Subcutaneous adipose tissue (tissue), 4 donors: ENCODE measurements around the gene L3MBTL3. TPM values are rescaled to one million over a fixed set of nuclear protein-coding genes. Genes with fewer than 3 reads are reported as not detected.

Experiments
- total RNA-seq, 4 donors: library from RNA; depleted of rRNA; stranded (reverse); fragments of >200 nt; gene quantifications; one replicate each; pipeline ENCODE4 v1.1.0, GENCODE V29; 2016
- TF ChIP-seq, protein P1 (sequence below): fragments of 450-650 bp; IDR thresholded peaks from one replicate; pipeline ENCODE4 v1.5.1; 2016; ENCODE audit warnings: low read depth, mild to moderate bottlenecking, control low read depth, antibody characterized with exemption, moderate library complexity

Gene L3MBTL3
- total RNA-seq, 4 donors from 2014 or later, result 5.8 to 9.3 (median 6.7) TPM

DNA sequence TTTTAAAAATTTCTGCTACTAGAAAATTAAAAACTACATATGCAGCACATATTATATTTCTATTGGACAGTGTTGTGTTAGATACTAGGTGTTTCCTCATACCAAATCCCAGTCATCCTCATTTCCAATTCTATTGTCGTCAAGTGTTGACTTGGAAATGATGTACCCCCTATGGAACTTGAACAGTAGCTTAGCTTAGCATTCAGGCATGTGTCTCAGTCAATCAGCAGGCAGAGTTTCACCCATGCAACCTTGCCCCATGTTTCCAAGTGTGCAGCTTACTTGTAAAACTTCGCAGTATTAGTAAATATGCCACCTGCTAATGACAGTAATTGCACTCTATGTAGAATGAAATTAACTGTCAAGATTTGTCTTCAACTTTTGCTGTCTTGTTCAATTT, 144.9 kb downstream of the L3MBTL3 start:
- TF ChIP-seq, protein P1, sequence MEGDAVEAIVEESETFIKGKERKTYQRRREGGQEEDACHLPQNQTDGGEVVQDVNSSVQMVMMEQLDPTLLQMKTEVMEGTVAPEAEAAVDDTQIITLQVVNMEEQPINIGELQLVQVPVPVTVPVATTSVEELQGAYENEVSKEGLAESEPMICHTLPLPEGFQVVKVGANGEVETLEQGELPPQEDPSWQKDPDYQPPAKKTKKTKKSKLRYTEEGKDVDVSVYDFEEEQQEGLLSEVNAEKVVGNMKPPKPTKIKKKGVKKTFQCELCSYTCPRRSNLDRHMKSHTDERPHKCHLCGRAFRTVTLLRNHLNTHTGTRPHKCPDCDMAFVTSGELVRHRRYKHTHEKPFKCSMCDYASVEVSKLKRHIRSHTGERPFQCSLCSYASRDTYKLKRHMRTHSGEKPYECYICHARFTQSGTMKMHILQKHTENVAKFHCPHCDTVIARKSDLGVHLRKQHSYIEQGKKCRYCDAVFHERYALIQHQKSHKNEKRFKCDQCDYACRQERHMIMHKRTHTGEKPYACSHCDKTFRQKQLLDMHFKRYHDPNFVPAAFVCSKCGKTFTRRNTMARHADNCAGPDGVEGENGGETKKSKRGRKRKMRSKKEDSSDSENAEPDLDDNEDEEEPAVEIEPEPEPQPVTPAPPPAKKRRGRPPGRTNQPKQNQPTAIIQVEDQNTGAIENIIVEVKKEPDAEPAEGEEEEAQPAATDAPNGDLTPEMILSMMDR, result no peak

DNA sequence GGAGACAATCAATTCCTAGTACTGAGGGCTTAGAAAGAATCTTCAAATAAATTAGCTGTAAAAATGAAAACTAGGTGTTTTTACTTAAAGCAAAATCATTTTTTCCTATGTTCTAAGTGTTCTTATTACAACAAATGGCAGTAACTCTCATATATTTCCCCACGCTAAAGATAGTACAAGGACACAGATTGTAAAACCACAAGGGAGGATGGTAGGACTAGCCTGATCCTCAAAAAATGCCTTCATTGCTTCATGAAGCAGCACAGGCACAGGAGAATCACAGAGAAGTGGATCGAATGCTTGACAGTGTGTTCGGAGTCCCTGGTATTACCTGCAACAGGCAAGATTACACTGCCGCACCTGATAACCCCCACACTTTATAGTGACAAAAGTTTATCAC, 145.9 kb downstream of the L3MBTL3 start:
- TF ChIP-seq, protein P1, result no peak

DNA sequence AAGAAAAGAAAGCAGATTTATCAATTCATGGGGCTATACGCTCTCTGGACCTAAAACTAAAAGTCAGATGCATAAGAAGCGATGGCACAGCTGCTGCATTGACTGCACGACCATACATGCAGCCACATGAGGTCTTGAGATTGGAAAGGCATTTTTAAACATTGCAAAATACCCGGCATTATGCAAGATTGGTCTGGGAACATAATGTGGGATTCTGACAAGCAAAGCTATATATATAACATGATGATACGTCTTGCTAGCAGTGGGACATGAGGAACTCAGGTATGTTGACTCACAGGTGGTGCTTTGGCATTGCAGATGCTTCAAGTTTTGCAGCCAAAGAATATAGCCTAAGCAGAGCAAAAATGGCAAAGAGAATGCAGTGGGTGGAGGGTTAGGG, 149.3 kb downstream of the L3MBTL3 start:
- TF ChIP-seq, protein P1, result no peak

DNA sequence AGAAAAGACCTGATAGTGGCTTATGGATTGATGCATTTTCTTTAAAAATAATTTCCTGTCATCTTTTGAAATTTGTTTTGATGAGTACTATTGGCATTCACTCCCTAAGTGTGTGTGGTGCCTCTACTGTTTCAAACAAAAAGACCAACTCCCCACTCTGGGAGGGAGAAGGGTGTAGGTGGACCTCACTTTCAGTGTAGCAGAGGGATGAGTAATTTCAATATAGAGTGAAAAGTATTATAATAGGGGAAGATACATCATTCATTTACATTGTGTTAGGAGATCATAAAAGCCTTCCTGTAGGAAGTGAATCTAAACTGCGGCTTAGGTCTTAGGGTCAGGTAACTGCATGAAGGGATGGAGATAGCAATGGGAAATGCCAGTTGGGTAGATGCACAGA, 158.0 kb downstream of the L3MBTL3 start:
- TF ChIP-seq, protein P1, result no peak

DNA sequence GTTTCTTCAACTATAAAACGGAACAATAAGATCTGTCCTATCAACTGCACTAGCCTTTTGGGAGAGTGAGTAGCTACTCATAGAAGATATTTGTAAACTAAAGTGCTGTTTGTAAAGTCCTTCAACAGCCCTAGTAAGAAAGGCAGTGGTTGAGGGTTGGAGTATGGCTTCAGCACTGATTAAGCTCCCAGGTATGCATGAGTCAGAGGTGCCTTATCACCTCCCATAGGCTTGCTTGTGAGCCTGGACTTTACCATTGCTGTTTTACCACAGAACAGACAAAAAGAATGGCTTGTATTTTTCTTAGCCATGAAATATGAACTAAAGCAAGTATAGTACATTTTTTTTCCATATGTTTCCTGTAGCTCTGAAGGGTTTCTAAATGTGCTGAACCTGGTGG, 160.3 kb downstream of the L3MBTL3 start:
- TF ChIP-seq, protein P1, result no peak

DNA sequence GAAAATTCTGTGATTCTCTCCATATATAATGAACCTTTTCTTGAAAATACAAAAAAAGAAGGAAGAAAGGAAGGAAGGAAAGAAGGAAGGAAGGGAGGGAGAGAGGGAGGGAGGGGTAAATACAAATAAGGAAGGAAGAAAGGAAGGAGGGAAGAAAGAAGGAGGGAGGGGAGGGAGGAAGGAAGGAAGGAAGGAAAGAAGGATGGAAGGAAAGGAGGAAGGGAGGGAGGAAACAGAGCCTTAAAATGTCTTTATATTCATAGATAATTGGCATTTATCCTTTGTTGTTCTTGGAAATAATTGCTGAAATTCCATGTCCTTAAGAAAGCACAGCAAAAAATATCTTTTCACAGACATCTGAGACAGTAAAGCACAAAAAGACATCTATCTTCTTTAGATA, 164.1 kb downstream of the L3MBTL3 start:
- TF ChIP-seq, protein P1, result no peak

DNA sequence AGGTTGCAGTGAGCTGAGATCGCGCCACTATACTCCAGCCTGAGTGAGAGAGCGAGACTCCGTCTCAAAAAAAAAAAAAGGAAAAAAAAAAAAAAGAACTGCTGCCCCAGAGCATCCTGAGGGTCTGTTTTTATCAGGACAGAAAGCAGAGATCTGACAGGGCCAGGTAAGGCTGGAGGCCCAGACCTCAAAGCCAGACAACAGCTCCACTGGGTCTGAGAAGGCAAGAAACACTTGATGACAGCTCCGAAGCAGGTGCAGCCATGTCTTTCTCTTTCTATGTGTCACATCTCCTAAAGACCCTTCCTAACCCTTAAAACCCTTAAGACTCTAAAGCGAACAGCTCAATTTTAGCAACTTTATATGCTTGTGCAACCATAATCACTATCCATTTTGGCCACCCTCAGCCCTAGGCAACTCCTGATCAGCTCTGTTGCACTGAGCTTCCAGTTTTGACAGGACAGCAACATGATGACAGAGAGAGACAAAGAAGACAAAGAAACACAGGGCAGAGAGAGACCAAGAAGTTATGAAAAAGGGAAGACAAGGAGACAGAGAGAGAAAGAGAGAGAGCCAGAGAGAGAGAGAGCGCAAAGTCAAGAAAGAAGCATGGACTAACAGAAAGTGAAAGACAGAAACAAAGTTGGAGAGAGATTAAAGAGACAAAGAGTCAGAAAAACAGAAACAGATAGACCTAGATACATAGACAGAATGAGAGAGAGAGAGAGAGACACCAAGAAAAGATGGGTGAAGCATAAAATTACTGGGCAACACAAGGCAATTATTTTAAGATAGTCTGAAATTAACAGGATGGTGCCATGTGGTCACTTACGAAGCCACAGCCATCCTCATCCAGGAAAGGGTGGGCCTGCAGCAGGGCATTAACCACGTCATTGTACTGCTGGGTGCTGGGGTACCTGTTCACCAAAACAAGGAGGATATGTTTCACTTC, 165.2 kb downstream of the L3MBTL3 start:
- TF ChIP-seq, protein P1, result no peak
